Measurements from ENCODE around the gene FAU.
A peak's percentile ranks its signal among the peaks of the same experiment; 100 is the strongest.

FAU gene

DNA sequence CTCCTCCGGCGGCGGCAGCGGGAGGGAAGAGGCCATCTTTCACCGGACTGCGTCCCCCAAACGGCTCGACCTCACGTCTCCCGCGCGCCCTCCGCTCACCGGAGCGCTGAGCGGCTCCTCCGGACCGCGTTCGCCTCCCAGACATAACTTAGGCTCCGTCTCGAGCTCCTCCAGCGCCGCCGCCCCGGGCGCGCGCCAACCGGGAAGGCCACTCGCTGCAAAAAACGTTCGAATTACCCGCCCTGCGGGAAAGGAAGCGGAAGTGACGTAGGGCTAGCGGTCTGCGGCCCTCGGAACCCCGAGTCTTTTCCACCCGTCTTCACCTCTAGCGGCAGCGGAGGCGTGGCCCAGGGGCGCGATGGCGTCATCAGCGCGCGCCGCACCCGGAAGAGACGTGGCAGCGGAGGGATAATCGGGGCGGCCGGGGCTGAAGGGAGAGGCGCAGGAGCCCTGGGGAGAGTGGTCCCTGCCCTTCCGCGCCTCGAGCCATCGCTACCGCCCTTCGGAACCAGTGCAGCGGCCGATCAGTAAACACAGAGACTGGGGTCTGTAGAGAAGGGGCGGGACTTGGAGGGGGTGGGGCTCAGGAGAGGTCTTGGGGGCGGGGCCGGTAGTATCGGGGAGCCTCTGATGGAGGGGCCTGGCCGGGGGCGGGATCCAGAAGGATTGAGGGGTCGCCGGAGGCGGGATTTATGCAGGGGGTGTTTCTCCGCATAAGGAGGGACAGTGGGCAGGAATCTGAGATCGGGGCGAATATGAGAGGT is 37.9 kb downstream of the FAU start, which contains the start of the genes CDCA5 and ZFPL1:
TSS of gene CDCA5 (minus strand) at position 207 of the 764 bp plus-strand sequence. CDS start at position 145, 62 bp downstream.
TSS of gene ZFPL1 (plus strand) at position 389 of the 764 bp plus-strand sequence. CDS start 477 bp downstream, outside the sequence.
- peaks cover 14 to 23% of the 10 kb centered on the region in 2 donors for H3K4me1 Mint-ChIP-seq (ENCODE audit: low read depth in 2 of 2)

DNA sequence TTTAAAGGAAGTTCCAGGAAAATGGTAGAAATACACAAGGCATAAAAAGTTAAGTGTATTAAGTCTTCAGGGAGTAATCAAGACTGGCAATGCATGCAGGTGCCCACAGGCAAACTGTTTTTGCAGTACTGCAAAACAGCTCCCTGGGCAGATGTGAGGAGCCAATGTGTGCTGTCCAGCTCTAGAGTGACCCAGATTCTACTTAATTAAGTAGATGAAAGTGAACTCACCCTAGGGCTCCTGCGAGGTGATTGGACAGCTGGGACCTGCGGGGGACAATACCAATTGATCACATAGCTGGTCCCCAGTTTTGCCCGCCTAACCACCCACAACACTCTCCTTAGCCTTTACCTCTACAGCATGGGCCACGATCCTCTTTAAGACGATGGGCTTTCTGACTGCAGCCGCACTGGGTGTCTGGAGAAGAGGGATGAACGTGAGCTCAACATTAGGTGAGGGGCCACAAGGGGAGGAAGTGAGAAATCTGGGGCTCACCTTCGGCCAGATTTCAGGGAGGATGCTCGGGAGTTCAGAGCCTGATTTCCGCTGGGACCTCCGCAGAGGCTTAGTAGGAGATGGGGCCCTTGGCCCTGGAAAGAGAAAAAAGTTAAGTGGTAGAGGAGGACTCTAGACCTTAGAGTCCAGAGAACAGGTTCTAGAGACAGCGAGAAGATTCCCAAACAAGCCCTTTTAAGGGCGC is 38.6 kb downstream of the FAU start:
- H3K36me3 Mint-ChIP-seq (ENCODE audit: insufficient read depth) = peaks cover 42% of the 10 kb centered on the region
- H3K9me3 Mint-ChIP-seq = no peaks in the 10 kb centered on the region
- peaks cover 14 to 23% of the 10 kb centered on the region in 2 donors for H3K4me1 Mint-ChIP-seq (ENCODE audit: low read depth in 2 of 2)

More for the DNA sequence above, 37.9 kb downstream of the FAU start, which contains the start of the genes CDCA5 and ZFPL1:
- H3K27ac Mint-ChIP-seq = peak within 1 kb of the TSS; percentile 98 to 99
- peaks cover 45% of the 10 kb centered on the region for H3K36me3 Mint-ChIP-seq (ENCODE audit: insufficient read depth)
- no peaks in the 10 kb centered on the region for H3K9me3 Mint-ChIP-seq
- DNase-seq (peak; percentile 96 to 98 (median 97)), ATAC-seq (replicated peaks) (peak; percentile 94)
- no peaks in the 10 kb centered on the region for H3K27me3 Mint-ChIP-seq
- peak within 1 kb of the TSS; percentile 92 to 96 for H3K4me3 Mint-ChIP-seq

DNA sequence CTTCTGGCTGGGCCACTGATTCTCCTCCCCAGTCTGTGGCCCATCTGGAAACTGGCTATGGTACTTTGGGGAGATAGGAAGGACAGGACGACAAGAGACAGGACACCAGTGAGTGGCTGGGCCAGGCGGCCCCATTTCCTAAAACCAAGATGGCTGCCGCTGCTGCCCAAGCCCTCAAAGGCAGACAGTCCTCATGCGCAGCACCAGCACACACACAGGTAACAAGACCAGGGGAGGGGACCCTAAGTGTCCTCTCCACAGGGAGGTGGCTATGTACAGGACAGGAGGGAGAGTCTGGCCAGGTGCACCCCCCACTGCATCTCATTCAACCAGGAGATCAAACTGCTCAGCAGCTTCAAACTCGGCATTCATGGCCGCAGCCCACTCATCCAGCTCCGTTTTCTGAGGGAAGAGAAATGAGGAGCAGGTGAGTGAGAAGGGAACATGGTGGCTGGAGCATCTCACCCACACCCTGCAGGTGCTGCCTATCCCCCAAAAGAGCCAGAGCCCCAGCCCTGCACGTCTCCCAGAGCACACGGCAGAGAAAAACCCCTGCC is 43.1 kb downstream of the FAU start:
- Mint-ChIP-seq H3K36me3 (ENCODE audit: insufficient read depth) (peaks cover 11% of the 10 kb centered on the region), H3K9me3 (no peaks in the 10 kb centered on the region), H3K27me3 (no peaks in the 10 kb centered on the region), H3K4me1 (ENCODE audit: low read depth in 2 of 2) (peaks cover 0 to 13% of the 10 kb centered on the region in 2 donors), H3K4me3 (no peak overlapping the region), H3K27ac (peak overlapping the region in 1 of 2 donors; percentile 35)
- ATAC-seq (replicated peaks) = no peak
- no peak for DNase-seq

More for the DNA sequence above, 38.6 kb downstream of the FAU start:
- ATAC-seq (replicated peaks) (no peak), DNase-seq (no peak)
- Mint-ChIP-seq H3K27ac (peak overlapping the region; percentile 98 to 99), H3K27me3 (no peaks in the 10 kb centered on the region), H3K4me3 (peak overlapping the region; percentile 92 to 96)

DNA sequence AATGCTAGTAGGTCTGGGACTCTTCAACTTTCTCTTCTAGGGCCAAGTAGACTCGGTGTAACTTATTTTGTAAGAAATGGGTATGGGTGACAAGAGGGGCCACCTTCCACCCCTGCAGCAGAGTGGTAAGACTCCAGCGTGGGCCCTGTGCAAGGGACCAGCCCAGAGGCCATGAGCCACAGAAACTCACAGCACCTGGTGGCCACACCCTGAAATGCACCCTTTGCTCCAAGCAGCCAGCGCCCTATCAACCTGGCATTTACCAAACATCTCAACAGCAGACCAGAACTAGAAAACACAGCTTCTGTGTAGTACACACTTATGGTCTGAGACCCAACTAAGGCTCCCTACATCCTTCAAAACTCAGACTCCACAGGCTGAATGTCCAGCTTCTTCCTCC is 43.8 kb downstream of the FAU start:
- ATAC-seq (replicated peaks) = peak; percentile 97
- Mint-ChIP-seq H3K27me3 (no peaks in the 10 kb centered on the region), H3K36me3 (ENCODE audit: insufficient read depth) (peaks cover 4% of the 10 kb centered on the region)

DNA sequence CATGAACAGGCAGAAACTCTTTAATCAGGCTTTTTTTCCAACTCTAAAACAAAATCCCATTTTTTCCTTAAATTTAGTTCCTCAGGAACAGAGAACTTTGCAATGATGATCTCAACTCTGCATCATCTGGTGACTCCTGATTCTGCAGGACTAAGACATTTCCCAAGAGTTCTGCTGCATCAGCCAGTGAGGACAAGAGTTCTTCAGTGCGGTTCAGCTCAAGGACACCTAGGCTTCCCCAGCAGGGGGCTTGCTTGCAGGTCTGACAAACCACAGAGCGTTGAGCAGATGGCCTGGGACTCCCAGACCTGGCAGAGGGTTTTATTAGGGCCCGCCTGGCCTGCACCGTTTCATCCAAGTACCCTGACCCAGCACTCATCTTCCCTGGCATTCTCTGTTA is 44.5 kb downstream of the FAU start:
- H3K27me3 Mint-ChIP-seq = no peaks in the 10 kb centered on the region
- H3K27ac Mint-ChIP-seq = no peak overlapping the region
- DNase-seq = no peak
- no peak for ATAC-seq (replicated peaks)
- peaks cover 0 to 6% of the 10 kb centered on the region in 2 donors for H3K4me1 Mint-ChIP-seq (ENCODE audit: low read depth in 2 of 2)
- no peaks in the 10 kb centered on the region for H3K9me3 Mint-ChIP-seq
- H3K36me3 Mint-ChIP-seq (ENCODE audit: insufficient read depth) = no peaks in the 10 kb centered on the region
- H3K4me3 Mint-ChIP-seq = no peak overlapping the region

More for the DNA sequence above, 43.8 kb downstream of the FAU start:
- no peaks in the 10 kb centered on the region for H3K9me3 Mint-ChIP-seq
- DNase-seq = peak; percentile 59 to 68 (median 65)
- H3K4me1 Mint-ChIP-seq (ENCODE audit: low read depth in 2 of 2) = peaks cover 0 to 6% of the 10 kb centered on the region in 2 donors
- H3K4me3 Mint-ChIP-seq = no peak overlapping the region
- H3K27ac Mint-ChIP-seq = peak overlapping the region in 1 of 2 donors; percentile 35

DNA sequence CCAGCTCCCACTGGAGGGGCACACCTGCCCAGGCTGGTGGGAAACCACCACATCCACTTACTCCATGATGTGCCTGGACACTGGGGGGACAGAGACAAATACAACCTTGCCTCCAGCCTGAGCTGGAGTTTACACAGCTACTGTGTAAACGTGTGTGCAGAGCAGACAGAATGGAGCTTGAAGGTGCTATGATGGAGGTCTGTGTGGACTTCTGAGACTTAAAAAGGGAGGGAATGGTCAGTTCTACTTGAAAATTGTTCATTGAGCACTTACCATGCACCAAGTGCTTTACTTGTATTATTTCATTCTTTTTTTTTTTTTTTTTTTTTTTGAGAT is 49.3 kb downstream of the FAU start:
- Mint-ChIP-seq H3K27me3 (no peaks in the 10 kb centered on the region), H3K27ac (peak overlapping the region in 1 of 2 donors; percentile 68), H3K36me3 (ENCODE audit: insufficient read depth) (no peaks in the 10 kb centered on the region), H3K4me1 (ENCODE audit: low read depth in 2 of 2) (peaks cover 0 to 2% of the 10 kb centered on the region in 2 donors), H3K4me3 (no peak overlapping the region), H3K9me3 (no peaks in the 10 kb centered on the region)
- DNase-seq (no peak), ATAC-seq (replicated peaks) (no peak)

DNA sequence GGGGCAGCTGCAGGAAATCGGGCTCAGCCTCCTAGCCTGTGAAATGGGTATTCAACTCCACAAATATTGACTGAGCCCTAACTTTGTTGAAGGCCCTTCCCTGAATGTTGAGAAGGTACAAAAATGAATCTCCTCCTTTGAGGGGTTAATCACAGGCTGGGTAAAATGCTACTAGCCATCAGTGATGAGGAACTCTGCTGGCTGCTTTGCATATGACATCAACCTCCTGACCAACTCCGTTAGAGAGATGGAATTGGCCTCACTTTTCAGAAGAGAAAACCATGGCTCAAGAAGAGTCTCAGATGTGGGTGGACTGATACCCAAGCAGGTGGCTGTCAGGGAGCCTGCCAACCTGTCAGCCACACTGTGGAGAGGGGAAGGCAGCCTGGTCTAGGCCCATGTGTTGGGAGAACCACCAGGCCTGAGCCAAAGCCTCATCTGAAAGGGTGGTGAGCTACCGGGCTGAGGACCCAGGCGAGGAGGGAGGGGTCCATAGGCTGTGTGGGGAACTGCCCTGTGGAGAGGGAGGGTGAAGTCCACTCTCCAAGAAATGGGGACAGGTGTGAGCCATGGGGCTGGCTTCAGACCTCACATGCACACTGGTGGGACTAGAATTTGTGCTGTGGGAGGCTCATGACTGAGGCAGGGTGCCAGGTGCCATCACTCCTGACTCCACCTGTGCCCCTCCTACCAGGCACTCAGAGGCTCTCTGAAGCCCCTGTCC is 49.9 kb downstream of the FAU start:
- Mint-ChIP-seq H3K9me3 (no peaks in the 10 kb centered on the region), H3K27me3 (no peaks in the 10 kb centered on the region), H3K27ac (peak overlapping the region in 1 of 2 donors; percentile 68), H3K4me1 (ENCODE audit: low read depth in 2 of 2) (peaks cover 0 to 2% of the 10 kb centered on the region in 2 donors), H3K36me3 (ENCODE audit: insufficient read depth) (no peaks in the 10 kb centered on the region), H3K4me3 (no peak overlapping the region)
- DNase-seq (no peak), ATAC-seq (replicated peaks) (no peak)
